CD4-positive, alpha-beta T cell (primary cell): ENCODE results near the gene HSD11B2. TPM values are rescaled to one million over a fixed set of nuclear protein-coding genes. Genes with fewer than 3 reads are reported as not detected.

ENCODE experiments used
- ATAC-seq: fragments of 200-7000 bp; cut with Tn5 transposase; one replicate; pipeline ENCODE4 v1.10.0; 2022; ENCODE audit warnings: mild to moderate bottlenecking; ENCODE audit not compliant: poor library complexity
- CTCF ChIA-PET: fragments of 350-600 bp; sonication (Branson Sonifier 250); formaldehyde crosslinking; loops from one replicate; lab custom pipeline; 2021; ENCODE audit warnings: antibody characterized with exemption, inconsistent platforms; lab: Charles Lee
- POLR2A ChIA-PET: fragments of 350-600 bp; sonication (Branson Sonifier 250); formaldehyde crosslinking; loops from one replicate; lab custom pipeline; 2021; ENCODE audit warnings: antibody characterized with exemption, inconsistent platforms; lab: Charles Lee
- DNase-seq, 14 experiments: peaks; one replicate each; pipeline ENCODE4 v3.0.0-alpha.2; 2013 to 2020; ENCODE audit warnings: mixed read lengths in 2 of 14
- H3K27ac ChIP-seq, 2 donors: one replicate each; pipeline versions ENCODE4 v1.5.1 to v1.7.0; 2013; ENCODE audit warnings: low read length in 2 of 2, low read depth in 1 of 2, mild to moderate bottlenecking in 1 of 2
- H3K27me3 ChIP-seq, 2 experiments: 1 replicate in 1 of 2; 2 replicates in 1 of 2; pipeline versions ENCODE4 v1.6.1 to v1.7.0; 2013; ENCODE audit warnings: low read length in 2 of 2, control low read depth in 1 of 2, mild to moderate bottlenecking in 1 of 2, moderate library complexity in 1 of 2; ENCODE audit not compliant: insufficient read depth in 2 of 2, control insufficient read depth in 1 of 2
- H3K36me3 ChIP-seq: one replicate; pipeline ENCODE4 v1.6.1; 2013; ENCODE audit warnings: low read length, control low read depth; ENCODE audit not compliant: insufficient read depth
- H3K4me1 ChIP-seq: one replicate; pipeline ENCODE4 v1.6.1; 2013; ENCODE audit warnings: low read length, control low read depth; ENCODE audit not compliant: insufficient read depth
- H3K4me3 ChIP-seq: one replicate; pipeline ENCODE4 v1.5.1; 2013; ENCODE audit warnings: mild to moderate bottlenecking, low read length, moderate library complexity
- H3K9me3 ChIP-seq, 2 experiments: 1 replicate in 1 of 2; 2 replicates in 1 of 2; pipeline versions ENCODE4 v1.6.1 to v1.7.0; 2013; ENCODE audit warnings: low read length in 2 of 2, mild to moderate bottlenecking in 2 of 2, control low read depth in 1 of 2, moderate library complexity in 1 of 2; ENCODE audit not compliant: control insufficient read depth in 1 of 2, insufficient read depth in 1 of 2
- H3K27ac Mint-ChIP-seq: one replicate; pipeline ENCODE4 v1.8.0; 2020; ENCODE audit warnings: mixed read lengths
- H3K27me3 Mint-ChIP-seq: one replicate; pipeline ENCODE4 v1.8.0; 2021; ENCODE audit warnings: mixed read lengths
- H3K36me3 Mint-ChIP-seq: one replicate; pipeline ENCODE4 v1.8.0; 2021; ENCODE audit warnings: low read depth, mixed read lengths
- H3K4me1 Mint-ChIP-seq: one replicate; pipeline ENCODE4 v1.8.0; 2021; ENCODE audit warnings: low read depth, mixed read lengths
- H3K4me3 Mint-ChIP-seq: one replicate; pipeline ENCODE4 v1.8.0; 2020; ENCODE audit warnings: mild to moderate bottlenecking, mixed read lengths
- H3K9me3 Mint-ChIP-seq: one replicate; pipeline ENCODE4 v1.8.0; 2020; ENCODE audit warnings: mixed read lengths
- CTCF ChIP-seq: fragments of 200-600 bp; IDR thresholded peaks from one replicate; pipeline ENCODE4 v1.8.0; 2022; ENCODE audit warnings: antibody characterized with exemption, mild to moderate bottlenecking
- intact Hi-C, 2 experiments: fragments of 100-400 bp; cut with DNase I in 1 of 2; cut with micrococcal nuclease in 1 of 2; formaldehyde crosslinking; loops; one replicate each; pipeline versions ENCODE4 v1.15.1 to v1.9.0; 2023 to 2025; cut with DNase I, micrococcal nuclease
- total RNA-seq, 174 experiments: library from RNA in 2 of 174; stranded (reverse) in 2 of 174; gene quantifications; one replicate each; pipeline ENCODE4 v1.2.3 and lab custom pipeline; 2021 to 2026

Gene HSD11B2
- total RNA-seq, 2 experiments from 2014 or later = not detected

GRCh38 chr16:67447508-67448076 lies 16.7 kb downstream of the HSD11B2 start:
- no peaks in the 10 kb centered on the region for H3K4me1 ChIP-seq
- no peak overlapping the region for H3K4me3 Mint-ChIP-seq
- ATAC-seq = peak; percentile 54
- TF ChIP-seq CTCF = peak; percentile 19
- H3K36me3 Mint-ChIP-seq = peaks cover 57% of the 10 kb centered on the region
- POLR2A ChIA-PET = no interaction called here
- no peaks in the 10 kb centered on the region for H3K27me3 Mint-ChIP-seq
- H3K4me3 ChIP-seq = no peak overlapping the region
- H3K9me3 Mint-ChIP-seq = no peaks in the 10 kb centered on the region
- H3K9me3 ChIP-seq = peaks cover 0 to 4% of the 10 kb centered on the region in 2 experiments
- intact Hi-C loops = no loop called here
- H3K27ac ChIP-seq = no peak overlapping the region
- no peaks in the 10 kb centered on the region for H3K27me3 ChIP-seq
- no peaks in the 10 kb centered on the region for H3K4me1 Mint-ChIP-seq
- H3K27ac Mint-ChIP-seq = no peak overlapping the region
- CTCF ChIA-PET = interaction anchor here (0.5 to 0.9 kb wide), 2 partner anchors 20 to 474 kb away, joined by 3 to 4 read pairs; no protein-coding TSS in a partner anchor
- peaks cover 73% of the 10 kb centered on the region for H3K36me3 ChIP-seq
- DNase-seq = peak in 13 of 14 experiments; percentile 22 to 70 (median 46)

- TF ChIP-seq CTCF = no peak
- no peaks in the 10 kb centered on the region for H3K4me1 Mint-ChIP-seq
- ChIA-PET CTCF (no interaction called here), POLR2A (no interaction called here)
- no peaks in the 10 kb centered on the region for H3K9me3 Mint-ChIP-seq
- no peaks in the 10 kb centered on the region for H3K27me3 Mint-ChIP-seq
- no peak for DNase-seq
- Histone ChIP-seq H3K4me3 (no peak overlapping the region), H3K36me3 (peaks cover 72% of the 10 kb centered on the region), H3K27me3 (no peaks in the 10 kb centered on the region), H3K27ac (no peak overlapping the region), H3K9me3 (peaks cover 0 to 4% of the 10 kb centered on the region in 2 experiments), H3K4me1 (no peaks in the 10 kb centered on the region)
- H3K36me3 Mint-ChIP-seq = peaks cover 67% of the 10 kb centered on the region
- H3K4me3 Mint-ChIP-seq = no peak overlapping the region
- no peak overlapping the region for H3K27ac Mint-ChIP-seq
- no peak for ATAC-seq
- intact Hi-C loops = no loop called here
Observed at GRCh38 chr16:67448580-67448979, 17.7 kb downstream of the HSD11B2 start.

GRCh38 chr16:67449336-67449735 lies 18.4 kb downstream of the HSD11B2 start:
- no peaks in the 10 kb centered on the region for H3K4me1 ChIP-seq
- H3K27ac Mint-ChIP-seq = no peak overlapping the region
- peaks cover 68% of the 10 kb centered on the region for H3K36me3 ChIP-seq
- no peaks in the 10 kb centered on the region for H3K27me3 Mint-ChIP-seq
- POLR2A ChIA-PET = interaction anchor here (0.5 kb wide), 1 partner anchor 502 kb away, joined by 3 read pairs; no protein-coding TSS in a partner anchor
- no peak for TF ChIP-seq CTCF
- H3K4me3 Mint-ChIP-seq = no peak overlapping the region
- DNase-seq (no peak), ATAC-seq (no peak)
- H3K4me1 Mint-ChIP-seq = no peaks in the 10 kb centered on the region
- intact Hi-C loops = no loop called here
- H3K36me3 Mint-ChIP-seq = peaks cover 74% of the 10 kb centered on the region
- no peak overlapping the region for H3K4me3 ChIP-seq
- H3K9me3 ChIP-seq = peaks cover 0 to 4% of the 10 kb centered on the region in 2 experiments
- H3K27ac ChIP-seq = no peak overlapping the region
- no peaks in the 10 kb centered on the region for H3K9me3 Mint-ChIP-seq
- CTCF ChIA-PET = no interaction called here
- no peaks in the 10 kb centered on the region for H3K27me3 ChIP-seq
